H1 (cell line): Measurements from ENCODE around the gene GCM1. TPM values are rescaled to one million over a fixed set of nuclear protein-coding genes. Genes with fewer than 3 reads are reported as not detected.

ENCODE experiments used
- CTCF ChIA-PET: fragments of 300-600 bp; sonication (Branson Sonifier 250); formaldehyde crosslinking; loops from one replicate; lab custom pipeline; 2021; ENCODE audit not compliant: partially characterized antibody; lab: Charles Lee
- POLR2A ChIA-PET: fragments of 300-600 bp; sonication (Branson Sonifier 250); formaldehyde crosslinking; loops from one replicate; lab custom pipeline; 2021; ENCODE audit warnings: inconsistent platforms; ENCODE audit not compliant: partially characterized antibody; lab: Charles Lee
- DNase-seq, 2 experiments: peaks; one replicate each; pipeline versions ENCODE4 v3.0.0 to v3.0.0-alpha.2; 2010 to 2022; ENCODE audit warnings: low spot score in 2 of 2, low read depth in 1 of 2, mixed read lengths in 1 of 2
- FAIRE-seq: peaks from 2 replicates; lab custom pipeline; 2011; peaks lifted over from hg19 to GRCh38; lab: Jason Lieb, UNC
- H2AFZ ChIP-seq: 2 replicates; pipeline ENCODE4 v1.8.1; 2012; ENCODE audit warnings: low read length, inconsistent platforms
- H2AK5ac ChIP-seq: 2 replicates; pipeline ENCODE4 v1.6.1; 2013; ENCODE audit warnings: low read depth, low read length
- H2BK120ac ChIP-seq: replicated peaks from 2 replicates; pipeline ENCODE3; 2013; ENCODE audit warnings: low read depth, low read length, inconsistent platforms
- H2BK12ac ChIP-seq: 2 replicates; pipeline ENCODE4 v1.6.1; 2013; ENCODE audit warnings: low read depth, low read length
- H2BK15ac ChIP-seq: 2 replicates; pipeline ENCODE4 v1.6.1; 2013; ENCODE audit warnings: low read length
- H2BK20ac ChIP-seq: 2 replicates; pipeline ENCODE4 v1.6.1; 2013; ENCODE audit warnings: low read length
- H2BK5ac ChIP-seq: 2 replicates; pipeline ENCODE4 v1.6.1; 2013; ENCODE audit warnings: low read depth, low read length
- H3K14ac ChIP-seq: 2 replicates; pipeline ENCODE4 v1.6.1; 2013; ENCODE audit warnings: inconsistent platforms; ENCODE audit not compliant: insufficient read length
- H3K18ac ChIP-seq: 2 replicates; pipeline ENCODE4 v1.6.1; 2013; ENCODE audit warnings: low read length; ENCODE audit errors: extremely low read depth
- H3K23ac ChIP-seq: 2 replicates; pipeline ENCODE4 v1.6.1; 2013; ENCODE audit warnings: inconsistent platforms; ENCODE audit not compliant: insufficient read length
- H3K23me2 ChIP-seq: 2 replicates; pipeline ENCODE4 v1.6.1; 2013; ENCODE audit warnings: low read depth, low read length
- H3K27ac ChIP-seq: 2 replicates; pipeline ENCODE4 v1.6.1; 2011; ENCODE audit warnings: low read depth, low read length, inconsistent platforms
- H3K27me3 ChIP-seq, 4 experiments: replicated peaks in 1 of 4; 1 replicate in 1 of 4; 2 replicates in 3 of 4; pipeline versions ENCODE4 v1.6.1 to v1.8.1; 2011 to 2013; ENCODE audit warnings: low read length in 3 of 4, mild to moderate bottlenecking in 3 of 4, inconsistent platforms in 2 of 4, mixed read lengths in 2 of 4, moderate library complexity in 1 of 4; ENCODE audit not compliant: control insufficient read depth in 3 of 4, insufficient read depth in 3 of 4; ENCODE audit errors: extremely low read depth in 1 of 4
- H3K36me3 ChIP-seq, 4 experiments: 2 replicates each; pipeline versions ENCODE4 v1.6.1 to v1.8.1; 2011 to 2013; ENCODE audit warnings: mild to moderate bottlenecking in 4 of 4, low read length in 3 of 4, moderate library complexity in 2 of 4, control low read depth in 1 of 4, inconsistent platforms in 1 of 4; ENCODE audit not compliant: insufficient read depth in 4 of 4, control insufficient read depth in 2 of 4
- H3K4ac ChIP-seq: replicated peaks from 2 replicates; pipeline ENCODE3; 2013; ENCODE audit warnings: low read length, low read depth, mixed read lengths, inconsistent platforms; ENCODE audit not compliant: insufficient read length
- H3K4me1 ChIP-seq, 4 experiments: replicated peaks in 1 of 4; 1 replicate in 1 of 4; 2 replicates in 3 of 4; pipeline versions ENCODE4 v1.6.1 to v1.8.1; 2011 to 2013; ENCODE audit warnings: low read length in 3 of 4, inconsistent platforms in 2 of 4, mixed read lengths in 1 of 4; ENCODE audit not compliant: insufficient read depth in 4 of 4, control insufficient read depth in 3 of 4
- H3K4me2 ChIP-seq, 2 experiments: 2 replicates each; pipeline versions ENCODE4 v1.6.1 to v1.8.1; 2011 to 2013; ENCODE audit warnings: low read depth in 2 of 2, low read length in 2 of 2, control low read depth in 1 of 2, inconsistent platforms in 1 of 2, mild to moderate bottlenecking in 1 of 2; ENCODE audit not compliant: insufficient read depth in 1 of 2
- H3K4me3 ChIP-seq, 4 experiments: fragments of 200-600, 300-600 bp in 1 of 4; sonication (generic), shearing (Covaris generic), sonication (Bioruptor Twin) in 1 of 4; 2 replicates each; pipeline versions ENCODE4 v1.5.1 to v1.8.1; 2011 to 2016; ENCODE audit warnings: low read length in 4 of 4, low read depth in 3 of 4, control low read depth in 2 of 4, inconsistent platforms in 2 of 4, mild to moderate bottlenecking in 2 of 4, mixed read lengths in 1 of 4, moderate library complexity in 1 of 4; ENCODE audit not compliant: insufficient read depth in 2 of 4; ENCODE audit errors: extremely low read depth in 1 of 4
- H3K56ac ChIP-seq: replicated peaks from 2 replicates; pipeline ENCODE3; 2013; ENCODE audit warnings: low read depth, mild to moderate bottlenecking, mixed read lengths, low read length, inconsistent platforms; ENCODE audit not compliant: insufficient read length
- H3K79me1 ChIP-seq: 2 replicates; pipeline ENCODE4 v1.6.1; 2013; ENCODE audit warnings: low read depth, low read length, control low read depth
- H3K79me2 ChIP-seq, 2 experiments: 2 replicates each; pipeline versions ENCODE4 v1.6.1 to v1.8.1; 2012 to 2013; ENCODE audit warnings: low read length in 2 of 2, mild to moderate bottlenecking in 2 of 2, inconsistent platforms in 1 of 2; ENCODE audit not compliant: insufficient read depth in 2 of 2, control insufficient read depth in 1 of 2
- H3K9ac ChIP-seq, 4 experiments: replicated peaks in 1 of 4; 1 replicate in 1 of 4; 2 replicates in 3 of 4; pipeline versions ENCODE4 v1.6.1 to v1.8.1; 2011 to 2013; ENCODE audit warnings: low read depth in 3 of 4, low read length in 3 of 4, control low read depth in 2 of 4, mild to moderate bottlenecking in 2 of 4, moderate library complexity in 2 of 4, inconsistent platforms in 1 of 4; ENCODE audit errors: extremely low read depth in 1 of 4
- H3K9me3 ChIP-seq, 2 experiments: 2 replicates each; pipeline versions ENCODE4 v1.6.1 to v1.8.1; 2012 to 2013; ENCODE audit warnings: mild to moderate bottlenecking in 2 of 2, moderate library complexity in 2 of 2, control low read depth in 1 of 2, inconsistent platforms in 1 of 2, low read depth in 1 of 2, low read length in 1 of 2, mixed read lengths in 1 of 2; ENCODE audit not compliant: insufficient read depth in 2 of 2
- H4K20me1 ChIP-seq, 2 experiments: replicated peaks in 1 of 2; 2 replicates each; pipeline versions ENCODE3 to v1.8.1; 2011 to 2013; ENCODE audit warnings: inconsistent platforms in 2 of 2, low read length in 2 of 2, mild to moderate bottlenecking in 1 of 2; ENCODE audit not compliant: insufficient read depth in 2 of 2, control insufficient read depth in 1 of 2
- H4K5ac ChIP-seq: 2 replicates; pipeline ENCODE4 v1.6.1; 2013; ENCODE audit warnings: low read length, low read depth, mixed read lengths, inconsistent platforms; ENCODE audit not compliant: insufficient read length
- H4K8ac ChIP-seq: 2 replicates; pipeline ENCODE4 v1.8.0; 2013; ENCODE audit warnings: mild to moderate bottlenecking, moderate library complexity, low read length, inconsistent platforms; ENCODE audit not compliant: insufficient read depth; ENCODE audit errors: extremely low read depth
- H4K91ac ChIP-seq: replicated peaks from 2 replicates; pipeline ENCODE3; 2013; ENCODE audit warnings: low read length, mixed read lengths, inconsistent platforms; ENCODE audit not compliant: insufficient read length
- ASH2L ChIP-seq: fragments of 200-600, 300-600 bp; sonication (generic); IDR thresholded peaks from one replicate; pipeline ENCODE4 v1.7.1; 2017; ENCODE audit warnings: low read length
- CEBPB ChIP-seq: IDR thresholded peaks from 2 replicates; pipeline ENCODE4 v1.6.1; 2012; ENCODE audit warnings: low read depth, low read length
- CHD1 ChIP-seq: IDR thresholded peaks from 2 replicates; pipeline ENCODE4 v1.6.1; 2012; ENCODE audit warnings: low read depth, low read length, improper control_type of control experiment
- JUND ChIP-seq: IDR thresholded peaks from 2 replicates; pipeline ENCODE4 v1.6.1; 2011; ENCODE audit warnings: mild to moderate bottlenecking, improper control_type of control experiment, low read length
- KDM4A ChIP-seq: IDR thresholded peaks from one replicate; pipeline ENCODE4 v1.7.1; 2012; ENCODE audit warnings: low read depth, mild to moderate bottlenecking, moderate library complexity, low read length, inconsistent platforms; ENCODE audit not compliant: severe bottlenecking
- MAFK ChIP-seq: IDR thresholded peaks from 2 replicates; pipeline ENCODE4 v1.6.1; 2012; ENCODE audit warnings: low read depth, mild to moderate bottlenecking, improper control_type of control experiment, low read length
- POLR2AphosphoS5 ChIP-seq: IDR thresholded peaks from 2 replicates; pipeline ENCODE4 v1.6.1; 2011; ENCODE audit warnings: low read depth, low read length
- SIN3A ChIP-seq, 2 experiments: IDR thresholded peaks in 1 of 2; conservative IDR thresholded peaks in 1 of 2; 2 replicates each; pipeline ENCODE4 v1.6.1; 2011 to 2012; ENCODE audit warnings: low read length in 2 of 2, improper control_type of control experiment in 1 of 2, low read depth in 1 of 2, mild to moderate bottlenecking in 1 of 2
- SIRT6 ChIP-seq: IDR thresholded peaks from one replicate; pipeline ENCODE4 v1.7.1; 2012; ENCODE audit warnings: low read length, inconsistent platforms
- SUZ12 ChIP-seq: fragments of 200-600 bp; sonication (generic); IDR thresholded peaks from 2 replicates; pipeline ENCODE4 v1.6.1; 2012; ENCODE audit warnings: mild to moderate bottlenecking, inconsistent platforms, low read length, moderate library complexity, mixed read lengths
- WGBS, 2 experiments: shearing (Covaris generic) in 1 of 2; methylation state at CpG; one replicate each; pipeline versions ENCODE4 v1.1.6 to v1.1.7; 2013 to 2015; ENCODE audit warnings: low lambda C conversion rate in 2 of 2, mixed read lengths in 2 of 2, inconsistent platforms in 1 of 2, low coverage in 1 of 2, missing lambda C conversion rate in 1 of 2; ENCODE audit not compliant: insufficient replicate concordance in 2 of 2, insufficient coverage in 1 of 2, insufficient read length in 1 of 2; ENCODE audit errors: extremely low coverage in 1 of 2, missing lambda C conversion rate in 1 of 2; 5-methylcytosine and 5-hydroxymethylcytosine counted together
- polyA plus RNA-seq, 7 experiments: library from polyadenylated mRNA; depleted of rRNA in 3 of 7; stranded (reverse) in 5 of 7; unstranded in 2 of 7; fragments of >200 nt in 5 of 7; fragments of 200-250 nt in 2 of 7; gene quantifications; 1 replicate in 5 of 7; 2 replicates in 1 of 7; 4 replicates in 1 of 7; pipeline versions ENCODE4 v1.2.1 to v1.2.3, GENCODE V29; 2011 to 2013; ENCODE audit warnings: missing spikeins in 2 of 7, mixed read lengths in 2 of 7
- total RNA-seq: library from RNA; stranded (reverse); fragmentation: NEBNext Ultra II Directional; extraction: Animal tissue kit (Norgen Biotek cat#: 25700); gene quantifications from 2 replicates; pipeline ENCODE4 v1.2.1, GENCODE V29; 2021
- TF ChIP-seq, protein P1 (sequence below): IDR thresholded peaks from 2 replicates; pipeline ENCODE4 v1.6.1; 2011; ENCODE audit warnings: low read length, improper control_type of control experiment

Gene GCM1
- total and polyA plus RNA-seq, 2 of the 8 experiments (the other 6 are each of a cell fraction or from before 2014, with no cell fraction given), result not detected

DNA sequence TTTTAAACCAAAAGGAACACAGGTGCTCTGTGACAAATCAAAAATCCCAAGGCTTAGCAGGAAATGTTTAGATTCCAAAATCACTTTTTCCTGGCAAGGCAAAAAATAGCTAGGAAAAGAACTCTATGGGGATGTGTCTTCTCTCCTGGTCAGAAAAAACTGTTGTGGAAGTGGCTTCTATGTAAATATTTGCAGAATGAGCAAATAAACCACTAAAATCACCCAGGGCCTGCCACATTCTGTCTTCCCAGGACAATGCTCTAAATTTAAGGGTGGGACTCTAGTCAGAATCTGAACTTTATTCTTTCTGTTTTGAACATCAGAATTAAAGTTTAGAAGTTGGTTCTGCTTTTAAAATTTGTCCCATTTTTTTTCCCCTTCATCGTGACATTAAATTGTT lies 29.3 kb downstream of the GCM1 start:
- Histone ChIP-seq H3K23ac (no peak overlapping the region), H2AK5ac (no peak overlapping the region), H3K9ac (no peak overlapping the region), H3K56ac (no peak overlapping the region), H3K14ac (no peak overlapping the region), H3K9me3 (no peaks in the 10 kb centered on the region), H3K79me2 (no peaks in the 10 kb centered on the region), H3K4ac (no peak overlapping the region), H2BK120ac (no peak overlapping the region), H3K79me1 (no peaks in the 10 kb centered on the region), H3K36me3 (no peaks in the 10 kb centered on the region), H3K27me3 (no peaks in the 10 kb centered on the region), H3K4me3 (peak overlapping the region in 1 of 4 experiments; percentile 23; a peak in 1 of 8 replicates), H3K18ac (peak overlapping the region; percentile 34; the same call in 1 of the 2 replicates), H4K5ac (no peak overlapping the region), H3K4me2 (peak overlapping the region; percentile 26 to 49; a peak in 1 of 4 replicates), H2AFZ (0 out of 2 replicates have a peak overlapping the region, but pooled peaks have one; percentile 20), H2BK15ac (no peak overlapping the region), H2BK20ac (0 out of 2 replicates have a peak overlapping the region, but pooled peaks have one; percentile 6), H4K20me1 (no peaks in the 10 kb centered on the region), H2BK5ac (peak overlapping the region; percentile 29; the same call in 1 of the 2 replicates), H3K4me1 (peaks cover 2 to 17% (median 10%) of the 10 kb centered on the region in 4 experiments), H4K8ac (no peak overlapping the region), H3K27ac (no peak overlapping the region), H2BK12ac (0 out of 2 replicates have a peak overlapping the region, but pooled peaks have one; percentile 31), H3K23me2 (no peaks in the 10 kb centered on the region), H4K91ac (no peak overlapping the region)
- FAIRE-seq, result no peak
- ChIA-PET CTCF (interaction anchor here (0.6 to 1.0 kb wide), 5 partner anchors 12 to 283 kb away, joined by 3 to 4 read pairs (median 3); no protein-coding TSS in a partner anchor), POLR2A (interaction anchor here (0.9 kb wide), 1 partner anchor 13 kb away, joined by 5 read pairs; no protein-coding TSS in a partner anchor)
- DNase-seq, result no peak
- TF ChIP-seq, protein P1, sequence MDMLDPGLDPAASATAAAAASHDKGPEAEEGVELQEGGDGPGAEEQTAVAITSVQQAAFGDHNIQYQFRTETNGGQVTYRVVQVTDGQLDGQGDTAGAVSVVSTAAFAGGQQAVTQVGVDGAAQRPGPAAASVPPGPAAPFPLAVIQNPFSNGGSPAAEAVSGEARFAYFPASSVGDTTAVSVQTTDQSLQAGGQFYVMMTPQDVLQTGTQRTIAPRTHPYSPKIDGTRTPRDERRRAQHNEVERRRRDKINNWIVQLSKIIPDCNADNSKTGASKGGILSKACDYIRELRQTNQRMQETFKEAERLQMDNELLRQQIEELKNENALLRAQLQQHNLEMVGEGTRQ, result no peak
- TF ChIP-seq CEBPB (no peak), SIN3A (conservative IDR thresholded peaks at IDR 0.05 in 1 of 2, IDR thresholded peaks at IDR 0.05 in 1 of 2; ENCODE audit: low read depth in 1 of 2, low read length in 2 of 2) (no peak), MAFK (no peak), SIRT6 (no peak), KDM4A (no peak), ASH2L (no peak), POLR2AphosphoS5 (no peak), JUND (no peak), CHD1 (no peak), SUZ12 (no peak)
- 77% methylated on average over 1 of the region's 1 CpG; no CpG with 5 or more reads in 1 of the 2 experiments for WGBS, 2 experiments
